Measurements from ENCODE around the gene VPS37C. TPM values are rescaled to one million over a fixed set of nuclear protein-coding genes. Genes with fewer than 3 reads are reported as not detected.

The VPS37C gene
- total RNA-seq, 4 donors from 2014 or later = 28.9 to 56.9 (median 40.3) TPM

DNA sequence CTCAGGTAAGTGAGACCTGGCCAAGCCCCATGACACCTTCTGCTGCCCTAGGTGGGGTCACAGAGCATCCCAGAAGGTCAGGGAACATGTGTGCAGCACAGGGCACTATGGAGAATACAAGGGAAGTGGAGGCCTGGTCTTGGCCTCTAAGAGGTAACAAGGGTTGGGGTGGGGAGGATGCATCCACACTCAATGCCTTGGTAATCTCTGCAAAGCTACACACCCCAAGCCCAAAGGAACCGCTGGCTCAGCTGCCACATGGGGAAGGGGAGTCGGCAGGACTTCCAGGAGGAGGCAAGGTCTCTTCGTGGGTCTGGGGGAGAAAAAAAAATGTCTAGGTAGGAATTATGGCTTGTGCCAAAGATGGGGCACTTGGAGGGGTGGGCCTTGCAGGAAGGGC lies 41.7 kb downstream of the VPS37C start:
- no peaks in the 10 kb centered on the region for H3K27me3 ChIP-seq
- no peaks in the 10 kb centered on the region for H3K9me3 ChIP-seq
- no peak overlapping the region for H3K4me3 ChIP-seq
- H3K27ac ChIP-seq = no peak overlapping the region
- TF ChIP-seq CTCF (IDR thresholded peaks at IDR 0.05) = no peak
- TF ChIP-seq POLR2A (IDR thresholded peaks at IDR 0.05) = no peak
- H3K36me3 ChIP-seq = no peaks in the 10 kb centered on the region
- DNase-seq = no peak
- peaks cover 0 to 5% (median 0%) of the 10 kb centered on the region in 4 donors for H3K4me1 ChIP-seq

- H3K36me3 ChIP-seq = no peaks in the 10 kb centered on the region
- H3K27me3 ChIP-seq = no peaks in the 10 kb centered on the region
- H3K27ac ChIP-seq = no peak overlapping the region
- no peaks in the 10 kb centered on the region for H3K9me3 ChIP-seq
- peaks cover 0 to 8% (median 0%) of the 10 kb centered on the region in 4 donors for H3K4me1 ChIP-seq
- no peak overlapping the region for H3K4me3 ChIP-seq
- TF ChIP-seq POLR2A (IDR thresholded peaks at IDR 0.05) = no peak
- TF ChIP-seq CTCF (IDR thresholded peaks at IDR 0.05) = no peak
- no peak for DNase-seq
Observed at GRCh38 chr11:61119055-61119454, 42.2 kb downstream of the VPS37C start.

- H3K27ac ChIP-seq = no peak overlapping the region
- H3K9me3 ChIP-seq = no peaks in the 10 kb centered on the region
- no peaks in the 10 kb centered on the region for H3K27me3 ChIP-seq
- no peak for TF ChIP-seq POLR2A (IDR thresholded peaks at IDR 0.05)
- no peak for TF ChIP-seq CTCF (IDR thresholded peaks at IDR 0.05)
- peak in 1 of 3 donors; percentile 34 for DNase-seq
- H3K4me1 ChIP-seq = peaks cover 0 to 8% (median 0%) of the 10 kb centered on the region in 4 donors
- H3K4me3 ChIP-seq = no peak overlapping the region
- H3K36me3 ChIP-seq = no peaks in the 10 kb centered on the region
Observed at GRCh38 chr11:61118406-61118805, 42.8 kb downstream of the VPS37C start.

DNA sequence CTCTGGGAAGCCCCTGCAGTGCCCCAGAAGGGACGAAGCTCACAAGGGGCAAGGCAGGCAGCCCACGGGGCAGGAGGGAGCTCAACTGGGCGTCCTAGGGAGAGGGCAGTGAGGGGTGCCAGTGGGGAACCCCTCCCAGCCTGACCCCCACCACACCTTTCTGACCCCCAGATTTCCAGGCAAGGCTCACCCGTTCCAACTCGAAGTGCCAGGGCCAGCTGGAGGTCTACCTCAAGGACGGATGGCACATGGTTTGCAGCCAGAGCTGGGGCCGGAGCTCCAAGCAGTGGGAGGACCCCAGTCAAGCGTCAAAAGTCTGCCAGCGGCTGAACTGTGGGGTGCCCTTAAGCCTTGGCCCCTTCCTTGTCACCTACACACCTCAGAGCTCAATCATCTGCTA lies 43.2 kb downstream of the VPS37C start:
- H3K27me3 ChIP-seq = no peaks in the 10 kb centered on the region
- no peak for DNase-seq

DNA sequence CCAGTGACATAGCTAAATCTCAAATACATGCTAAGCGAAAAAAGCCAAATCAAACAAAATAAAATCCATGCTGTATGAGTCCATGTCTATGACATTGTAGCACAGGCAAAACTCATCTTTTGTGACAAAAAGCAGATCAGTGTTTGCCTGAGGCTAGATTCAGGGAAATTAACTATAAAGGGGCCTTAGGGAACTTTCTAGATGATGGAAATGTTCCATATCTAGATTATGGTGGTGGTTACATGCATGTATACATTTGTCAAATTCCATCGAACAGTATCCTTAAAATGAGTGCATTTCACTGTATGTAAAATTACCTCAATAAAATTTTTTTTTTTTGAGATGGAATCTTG lies 44.1 kb downstream of the VPS37C start:
- H3K27me3 ChIP-seq = no peaks in the 10 kb centered on the region
- peaks cover 0 to 8% (median 0%) of the 10 kb centered on the region in 4 donors for H3K4me1 ChIP-seq
- TF ChIP-seq CTCF (IDR thresholded peaks at IDR 0.05) (no peak), POLR2A (IDR thresholded peaks at IDR 0.05) (no peak)
- H3K36me3 ChIP-seq = no peaks in the 10 kb centered on the region
- H3K27ac ChIP-seq = no peak overlapping the region
- H3K9me3 ChIP-seq = no peaks in the 10 kb centered on the region
- no peak overlapping the region for H3K4me3 ChIP-seq
- DNase-seq = no peak

More for the DNA sequence above, 43.2 kb downstream of the VPS37C start:
- no peak overlapping the region for H3K27ac ChIP-seq
- no peak for TF ChIP-seq POLR2A (IDR thresholded peaks at IDR 0.05)
- TF ChIP-seq CTCF (IDR thresholded peaks at IDR 0.05) = no peak
- H3K36me3 ChIP-seq = no peaks in the 10 kb centered on the region
- no peak overlapping the region for H3K4me3 ChIP-seq
- H3K9me3 ChIP-seq = no peaks in the 10 kb centered on the region
- H3K4me1 ChIP-seq = peaks cover 0 to 8% (median 0%) of the 10 kb centered on the region in 4 donors
